Measurements from ENCODE around the gene CPNE5.
"Not testable (repeated sequence)": the region's sequence is repeated elsewhere in the genome, so short reads cannot be mapped to it uniquely, and the experiment has no call there.

The CPNE5 gene

DNA sequence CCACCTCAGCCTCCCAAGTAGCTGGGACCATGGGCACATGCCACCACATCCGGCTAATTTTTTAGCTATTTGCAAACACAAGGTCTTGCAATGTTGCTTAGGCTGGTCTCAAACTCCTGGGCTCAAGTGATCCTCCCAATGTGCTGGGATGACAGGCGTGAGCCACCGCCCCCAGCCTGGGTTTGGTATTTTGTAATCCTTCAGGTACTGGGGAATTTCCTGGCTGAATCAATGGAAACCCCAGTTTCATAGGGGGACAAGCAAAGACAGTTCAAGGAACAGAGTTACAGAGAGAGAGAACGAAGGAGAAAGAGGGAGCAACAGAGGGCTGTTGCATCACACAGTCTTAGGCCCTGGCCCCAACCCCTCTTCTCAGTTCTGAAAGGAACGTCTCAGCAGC lies 105.9 kb downstream of the CPNE5 start:
- in situ Hi-C loops (cut with HindIII; ENCODE audit: low sequenced_read_pairs): no loop called here

DNA sequence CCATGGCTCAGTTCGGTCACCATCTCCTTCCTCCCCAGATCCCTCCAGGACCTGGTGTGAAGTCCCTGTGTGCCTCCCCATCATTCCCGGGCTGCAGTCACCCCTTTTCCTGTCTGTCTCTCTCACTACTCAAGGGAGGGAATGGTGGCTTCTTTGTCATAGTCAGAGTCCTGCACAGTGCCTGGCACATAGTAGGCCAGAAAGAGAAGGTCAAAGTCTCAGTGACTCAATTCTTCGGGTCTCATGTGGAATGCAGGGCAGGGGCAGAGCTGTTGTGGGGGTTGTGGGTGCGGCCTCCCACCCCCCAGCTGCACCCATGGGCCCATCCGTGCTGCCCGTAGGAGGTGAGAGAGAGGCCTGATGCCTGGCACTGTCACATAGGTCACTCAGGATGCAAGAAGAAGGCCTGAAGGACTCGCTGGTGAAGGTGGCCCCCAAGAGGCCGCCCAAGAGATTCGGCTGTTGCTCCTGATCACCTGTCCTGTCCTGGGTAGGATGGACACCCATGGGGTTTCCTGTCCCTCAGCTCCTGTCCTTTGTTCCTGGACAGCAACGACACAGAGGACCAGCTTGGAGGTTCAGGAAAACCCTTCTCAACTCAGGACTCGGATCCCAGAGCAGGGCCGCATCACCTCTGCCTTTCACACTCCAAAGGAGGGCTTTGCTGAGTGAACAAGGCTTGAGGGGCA lies 107.5 kb downstream of the CPNE5 start:
- in situ Hi-C loops (cut with HindIII; ENCODE audit: low sequenced_read_pairs): no loop called here

DNA sequence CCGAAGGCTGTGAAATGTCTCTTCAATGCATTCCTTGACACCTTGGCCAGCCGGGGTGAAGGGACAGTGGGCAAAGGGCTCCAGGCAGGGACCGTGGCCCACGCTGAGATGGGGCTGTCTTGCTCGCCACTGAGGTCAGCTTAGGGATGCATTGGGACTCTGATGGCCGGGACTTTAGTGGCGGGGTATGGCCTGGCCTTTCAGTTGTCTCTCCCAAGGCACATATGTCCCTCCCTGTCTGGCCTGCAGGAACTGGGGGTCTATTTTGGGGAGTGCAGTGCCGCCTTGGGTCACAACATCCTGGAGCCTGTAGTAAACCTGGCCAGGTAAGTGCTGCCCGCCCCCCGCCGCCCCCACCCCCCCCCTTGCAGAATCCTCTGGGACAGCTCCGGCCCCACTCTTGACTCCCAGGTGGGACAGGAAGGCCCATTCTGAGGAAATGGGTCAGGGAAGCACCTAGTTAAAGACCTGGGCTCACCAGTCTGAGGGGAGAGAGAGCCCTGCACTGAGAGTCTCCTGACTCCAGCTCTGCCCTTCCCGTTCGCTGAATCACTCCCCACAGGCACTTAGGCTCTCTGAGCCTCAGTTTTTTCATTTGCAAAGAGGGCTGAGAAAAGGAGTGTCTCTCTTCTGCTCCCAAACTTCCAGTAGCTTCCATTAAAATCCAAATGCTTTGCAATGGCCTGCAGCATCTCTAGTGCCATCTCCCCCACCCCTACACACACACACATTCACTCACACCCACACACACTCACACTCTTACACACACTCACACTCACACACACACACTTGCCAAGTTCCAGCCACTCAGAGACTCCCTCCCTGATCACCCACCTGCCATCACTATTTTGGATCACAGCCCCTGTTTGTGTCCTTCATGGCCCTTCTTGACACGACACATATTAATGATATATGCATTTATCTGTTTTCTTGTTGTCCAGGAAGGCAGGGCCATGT lies 108.5 kb downstream of the CPNE5 start:
- in situ Hi-C loops (cut with HindIII; ENCODE audit: low sequenced_read_pairs): no loop called here

DNA sequence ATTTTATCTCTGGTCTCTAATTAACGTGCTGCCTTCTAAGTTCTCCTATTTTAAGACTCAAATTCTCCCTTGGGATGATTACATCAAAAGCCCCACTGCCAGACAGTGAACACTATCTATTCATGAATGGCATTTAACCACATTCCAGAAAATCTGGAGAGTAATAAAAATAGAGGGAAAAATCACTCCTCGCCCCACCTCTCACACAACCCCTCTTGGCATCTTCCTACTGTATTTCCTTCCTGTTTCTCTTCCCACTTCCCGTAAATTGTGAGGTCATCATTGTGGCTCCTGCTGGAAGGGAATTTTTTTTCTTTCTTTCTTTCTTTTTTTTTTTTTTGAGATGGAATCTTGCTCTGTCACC lies 110.1 kb downstream of the CPNE5 start:
- in situ Hi-C loops (cut with HindIII; ENCODE audit: low sequenced_read_pairs): no loop called here

DNA sequence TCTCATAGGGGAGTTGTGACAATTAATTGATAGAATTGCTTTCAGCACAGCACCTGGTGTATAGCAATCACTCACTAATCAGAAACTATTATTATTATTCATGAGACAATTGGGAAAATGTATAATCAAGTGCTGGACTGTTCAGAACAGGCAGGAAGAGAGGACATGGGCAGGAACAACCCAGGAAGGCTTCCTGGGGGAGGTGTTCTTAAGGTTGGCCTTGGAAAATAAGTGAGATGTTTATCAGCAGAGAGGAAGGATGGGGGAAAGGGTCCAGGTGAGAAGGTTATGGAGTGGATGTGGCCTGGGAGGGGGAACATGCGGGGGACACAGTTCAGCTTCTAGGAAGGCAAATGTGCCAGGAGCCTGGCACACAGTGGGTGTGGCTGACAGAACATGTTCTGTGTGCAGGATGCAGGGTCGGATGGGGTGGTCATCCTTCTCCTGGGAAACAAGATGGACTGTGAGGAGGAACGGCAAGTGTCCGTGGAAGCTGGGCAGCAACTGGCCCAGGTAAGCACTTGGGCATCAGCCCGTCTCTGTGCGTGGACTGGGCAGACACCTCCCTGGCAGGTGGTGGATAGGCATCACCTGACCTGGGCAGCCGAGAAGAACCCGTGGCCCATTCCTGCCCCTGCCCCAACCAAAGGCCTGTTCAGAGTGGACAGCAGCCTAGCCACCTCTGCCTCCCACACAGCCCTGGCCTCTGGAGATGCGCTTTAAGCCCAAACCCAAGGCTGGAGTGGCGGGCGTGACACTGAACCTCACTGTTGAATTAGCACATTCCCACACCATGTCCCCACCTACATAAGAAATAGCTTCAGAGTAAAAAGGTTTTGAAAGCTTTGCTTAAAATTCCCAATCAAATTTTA lies 110.7 kb downstream of the CPNE5 start:
- in situ Hi-C loops (cut with HindIII; ENCODE audit: low sequenced_read_pairs): no loop called here

DNA sequence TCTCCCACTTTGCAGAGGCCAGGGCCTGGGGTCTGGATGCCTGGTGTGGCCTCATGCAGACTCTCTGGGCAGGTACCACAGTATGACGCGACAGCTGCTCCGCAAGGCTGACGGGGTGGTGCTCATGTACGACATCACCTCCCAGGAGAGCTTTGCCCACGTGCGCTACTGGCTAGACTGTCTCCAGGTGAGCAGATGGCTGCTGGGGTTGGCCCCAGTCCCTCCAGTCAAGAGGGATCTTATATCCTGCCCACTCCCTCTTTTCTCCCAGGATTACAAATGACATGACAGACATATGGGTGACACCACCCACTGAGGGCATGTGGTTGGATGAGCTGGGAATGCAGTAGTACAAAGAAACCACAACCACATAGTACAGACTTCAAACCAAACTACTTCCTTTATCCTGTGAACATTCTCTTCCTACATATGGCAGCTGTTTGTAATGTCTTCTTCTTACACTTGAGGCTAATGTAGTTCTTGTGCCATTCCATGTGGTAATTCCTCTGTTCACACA lies 111.7 kb downstream of the CPNE5 start:
- in situ Hi-C loops (cut with HindIII; ENCODE audit: low sequenced_read_pairs): no loop called here

DNA sequence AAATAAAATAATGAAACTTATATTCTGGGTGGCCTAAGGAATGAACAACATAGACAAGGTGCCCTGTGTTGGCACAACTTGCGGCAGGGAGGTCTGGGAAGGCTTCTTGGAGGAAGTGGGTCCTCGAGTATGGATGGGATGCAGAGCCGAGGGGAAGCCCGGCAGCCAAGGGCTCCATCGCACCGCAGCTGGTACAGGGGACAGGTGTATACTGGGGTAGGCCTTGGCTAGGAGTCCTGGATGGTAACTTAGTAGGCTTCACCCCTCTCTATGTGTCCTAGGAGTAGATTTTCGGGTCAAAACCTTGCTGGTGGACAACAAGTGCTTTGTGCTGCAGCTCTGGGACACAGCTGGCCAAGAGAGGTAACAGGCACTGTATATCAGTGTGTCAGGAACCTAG lies 113.7 kb downstream of the CPNE5 start:
- in situ Hi-C loops (cut with HindIII; ENCODE audit: low sequenced_read_pairs): no loop called here

DNA sequence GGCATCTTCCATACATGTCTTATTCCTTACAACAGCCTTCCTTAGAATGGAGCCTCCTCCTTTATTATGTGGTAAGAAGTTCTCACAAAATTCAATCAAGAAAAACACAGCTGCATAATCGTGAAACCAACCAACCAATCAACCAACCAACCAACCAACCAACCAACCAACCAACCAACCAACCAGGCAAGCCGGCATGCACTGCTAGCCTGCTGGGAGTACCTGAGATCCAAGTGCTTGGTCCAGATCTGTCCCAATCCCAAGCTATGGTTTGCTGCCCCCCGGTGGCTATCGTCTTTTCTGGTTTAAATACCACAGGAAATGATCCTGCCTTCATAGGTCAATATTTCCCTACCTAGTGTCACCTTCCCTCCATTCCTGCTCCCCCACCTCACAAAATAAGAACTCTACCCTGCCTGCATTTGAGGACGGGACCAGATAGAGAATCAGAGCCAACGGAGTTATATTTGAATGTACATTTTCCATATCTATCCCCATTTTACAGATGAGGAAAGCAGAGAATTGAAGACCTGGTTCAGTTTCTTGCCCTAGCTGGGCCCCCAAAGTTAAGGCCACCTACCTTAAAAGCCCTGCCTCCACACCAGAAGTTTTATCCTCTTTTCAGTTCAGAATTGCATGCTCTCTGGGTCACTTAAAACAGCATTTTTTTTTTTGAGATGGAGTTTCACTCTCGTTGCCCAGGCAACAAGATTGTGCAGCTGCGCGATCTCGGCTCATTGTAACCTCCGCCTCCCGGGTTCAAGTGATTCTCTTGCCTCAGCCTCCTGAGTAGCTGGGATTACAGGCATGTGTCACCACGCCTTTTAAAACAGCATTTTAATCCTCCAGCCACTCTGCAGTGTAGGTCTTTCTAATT lies 114.5 kb downstream of the CPNE5 start:
- in situ Hi-C loops (cut with HindIII; ENCODE audit: low sequenced_read_pairs): no loop called here

DNA sequence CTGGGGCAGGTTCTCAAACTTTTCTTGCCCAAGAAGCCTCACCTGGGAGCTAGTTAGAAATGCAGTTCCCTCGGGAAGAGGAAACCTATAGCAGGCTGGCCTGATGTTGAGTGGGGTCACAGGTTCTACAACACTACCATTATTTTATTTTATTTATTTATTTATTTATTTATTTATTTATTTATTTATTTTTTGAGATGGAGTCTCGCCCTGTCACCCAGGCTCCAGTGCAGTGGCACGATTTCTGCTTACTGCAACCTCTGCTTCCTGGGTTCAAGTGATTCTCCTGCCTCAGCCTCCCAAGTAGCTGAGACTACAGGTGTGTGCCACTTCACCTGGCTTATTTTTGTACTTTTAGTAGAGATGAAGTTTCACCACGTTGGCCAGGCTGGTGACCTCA lies 115.3 kb downstream of the CPNE5 start:
- in situ Hi-C loops (cut with HindIII; ENCODE audit: low sequenced_read_pairs): not testable (repeated sequence)

DNA sequence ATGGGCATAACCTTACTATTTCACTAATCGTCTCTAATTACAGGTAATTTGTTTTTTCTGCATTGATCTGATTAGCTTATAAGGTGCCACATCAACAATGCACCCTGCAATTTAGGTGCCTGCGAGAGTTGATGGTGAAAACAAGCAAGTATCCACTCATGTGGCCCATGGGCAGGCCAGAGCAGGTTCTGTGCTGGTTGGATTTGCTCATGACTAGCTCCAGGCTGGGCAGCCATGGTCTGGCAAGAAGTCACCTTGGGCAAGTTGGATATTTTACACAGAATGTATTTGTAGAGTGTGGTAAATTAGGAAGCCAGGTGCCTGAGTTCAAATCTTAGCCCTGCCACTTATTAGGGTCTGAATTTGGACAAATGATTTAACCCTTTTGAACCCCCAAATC lies 116.4 kb downstream of the CPNE5 start:
- in situ Hi-C loops (cut with HindIII; ENCODE audit: low sequenced_read_pairs): no loop called here

DNA sequence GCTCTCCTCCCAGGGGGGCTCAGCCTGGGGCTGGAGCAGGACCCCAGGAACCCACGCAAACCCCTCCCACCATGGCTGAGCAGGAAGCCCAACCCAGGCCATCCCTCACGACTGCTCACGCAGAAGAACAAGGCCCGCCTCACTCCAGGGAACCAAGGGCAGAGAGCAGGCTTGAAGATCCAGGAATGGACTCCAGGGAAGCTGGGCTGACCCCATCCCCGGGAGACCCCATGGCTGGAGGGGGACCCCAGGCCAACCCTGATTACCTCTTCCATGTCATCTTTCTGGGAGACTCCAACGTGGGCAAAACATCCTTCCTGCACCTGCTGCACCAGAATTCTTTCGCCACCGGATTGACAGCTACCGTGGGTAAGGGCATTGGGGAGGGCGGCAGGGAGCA lies 116.9 kb downstream of the CPNE5 start:
- in situ Hi-C loops (cut with HindIII; ENCODE audit: low sequenced_read_pairs): no loop called here

DNA sequence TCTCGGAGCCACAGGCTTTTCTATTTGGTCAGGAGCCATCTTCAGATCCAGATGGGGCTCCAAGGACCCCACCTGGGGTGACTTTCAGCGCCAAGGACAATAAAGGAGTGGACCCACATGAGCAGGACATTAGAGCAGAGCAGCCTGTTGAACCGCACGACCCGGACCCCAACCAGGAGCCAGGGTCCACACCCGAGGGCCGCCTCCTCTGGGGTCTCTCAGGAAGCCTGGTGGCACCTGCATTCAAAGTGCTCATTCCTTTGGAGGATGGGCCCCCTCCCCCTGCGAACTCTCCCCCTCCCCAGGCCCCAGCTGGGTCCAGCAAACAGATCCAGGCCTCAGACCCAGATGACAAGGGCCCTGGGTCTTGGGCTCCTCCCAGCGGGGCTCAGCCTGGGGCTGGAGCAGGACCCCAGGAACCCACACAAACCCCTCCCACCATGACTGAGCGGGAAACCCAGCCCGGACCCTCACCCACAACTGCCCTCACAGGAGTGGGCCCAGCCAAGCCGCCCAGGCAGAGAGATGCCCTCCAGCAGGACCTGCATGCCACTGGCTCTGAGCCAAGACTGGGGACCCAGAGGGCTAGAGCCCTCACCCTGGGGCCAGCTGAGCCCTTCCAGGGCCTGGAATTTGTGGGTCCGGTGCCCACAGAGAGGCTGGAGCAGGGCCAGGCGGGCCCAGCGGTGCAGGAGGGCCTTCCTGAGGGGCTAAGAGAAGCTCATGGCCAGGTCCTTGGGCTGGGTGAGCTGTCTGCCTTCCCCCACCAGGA lies 117.7 kb downstream of the CPNE5 start:
- in situ Hi-C loops (cut with HindIII; ENCODE audit: low sequenced_read_pairs): no loop called here

DNA sequence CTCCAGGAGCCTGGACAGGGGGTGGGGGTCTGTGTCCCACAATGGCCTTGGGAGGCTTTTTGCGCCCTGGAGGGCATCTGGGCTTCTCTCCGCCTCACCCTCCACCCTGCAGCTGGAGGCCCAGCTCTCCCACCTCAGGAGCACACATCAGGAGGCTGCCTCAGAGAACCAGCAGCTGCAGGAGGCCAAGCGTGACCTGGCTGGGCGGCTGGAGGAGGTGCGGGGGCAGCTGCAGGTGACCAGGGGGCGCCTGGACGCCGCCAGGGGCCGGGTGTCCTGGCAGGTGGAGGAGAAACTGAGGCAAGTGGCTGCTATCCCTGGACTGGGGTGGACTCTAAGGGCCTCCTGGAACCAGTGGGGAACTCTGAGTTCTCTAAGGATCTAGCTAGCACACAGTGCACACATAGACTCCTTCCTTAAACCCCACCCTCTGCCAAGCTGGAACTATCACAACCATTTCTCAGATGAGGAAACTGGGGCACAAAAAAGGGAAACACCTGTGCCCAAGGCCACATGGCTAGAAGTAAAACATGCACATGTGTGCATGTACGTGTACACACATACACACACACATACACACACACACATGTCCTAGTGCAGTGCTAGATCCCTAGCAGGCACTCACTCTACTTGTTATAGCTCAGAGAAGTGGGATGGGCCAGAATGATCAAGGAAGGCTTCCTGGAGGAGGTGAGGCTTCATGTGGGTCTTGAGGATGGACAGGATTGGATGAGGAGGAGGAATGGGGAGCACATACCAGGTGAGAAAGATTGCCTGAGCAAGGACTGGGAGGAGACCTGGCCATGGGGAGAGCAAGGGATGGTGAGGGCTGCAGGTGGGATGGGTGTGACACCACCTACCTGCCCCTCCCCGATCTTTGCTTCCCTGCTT lies 118.7 kb downstream of the CPNE5 start:
- in situ Hi-C loops (cut with HindIII; ENCODE audit: low sequenced_read_pairs): no loop called here

DNA sequence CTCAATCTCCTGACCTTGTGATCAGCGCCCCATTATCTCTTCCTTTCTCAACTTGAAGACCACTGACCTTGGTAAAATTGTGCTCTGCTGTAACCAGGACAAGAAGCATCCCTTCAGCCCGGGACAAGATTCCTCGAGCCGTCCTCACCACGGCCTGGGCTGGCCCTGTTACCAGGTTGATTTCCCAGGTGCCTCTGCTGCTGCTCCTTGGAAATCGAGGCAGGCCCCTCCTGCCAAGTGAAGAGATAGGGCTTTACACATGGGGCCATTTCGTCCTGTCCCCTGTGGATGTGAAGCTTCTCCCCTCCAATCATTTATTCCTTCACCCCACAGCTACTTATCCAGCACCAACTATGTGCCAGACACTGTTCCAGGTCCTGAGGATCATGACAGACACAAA lies 120.1 kb downstream of the CPNE5 start:
- in situ Hi-C loops (cut with HindIII; ENCODE audit: low sequenced_read_pairs): no loop called here

DNA sequence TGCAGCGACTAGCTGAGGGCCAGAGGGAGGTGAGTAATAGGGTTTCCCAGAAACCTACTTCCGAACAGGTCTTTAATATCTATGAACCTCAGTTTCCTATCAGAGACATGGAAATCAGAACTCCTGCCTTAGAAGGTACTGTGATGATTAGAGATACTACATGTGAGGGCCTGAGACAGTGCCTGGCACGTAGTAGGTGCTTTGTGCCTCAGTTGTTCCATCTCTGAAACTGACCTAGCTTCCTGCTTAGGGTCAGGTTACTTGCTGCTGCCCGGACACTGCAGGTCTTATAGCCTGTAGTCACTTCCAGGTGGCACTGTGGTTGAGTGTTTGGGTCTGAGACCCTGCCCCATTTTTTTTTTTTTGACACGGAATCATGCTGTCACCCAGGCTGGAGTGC lies 120.7 kb downstream of the CPNE5 start:
- in situ Hi-C loops (cut with HindIII; ENCODE audit: low sequenced_read_pairs): no loop called here

DNA sequence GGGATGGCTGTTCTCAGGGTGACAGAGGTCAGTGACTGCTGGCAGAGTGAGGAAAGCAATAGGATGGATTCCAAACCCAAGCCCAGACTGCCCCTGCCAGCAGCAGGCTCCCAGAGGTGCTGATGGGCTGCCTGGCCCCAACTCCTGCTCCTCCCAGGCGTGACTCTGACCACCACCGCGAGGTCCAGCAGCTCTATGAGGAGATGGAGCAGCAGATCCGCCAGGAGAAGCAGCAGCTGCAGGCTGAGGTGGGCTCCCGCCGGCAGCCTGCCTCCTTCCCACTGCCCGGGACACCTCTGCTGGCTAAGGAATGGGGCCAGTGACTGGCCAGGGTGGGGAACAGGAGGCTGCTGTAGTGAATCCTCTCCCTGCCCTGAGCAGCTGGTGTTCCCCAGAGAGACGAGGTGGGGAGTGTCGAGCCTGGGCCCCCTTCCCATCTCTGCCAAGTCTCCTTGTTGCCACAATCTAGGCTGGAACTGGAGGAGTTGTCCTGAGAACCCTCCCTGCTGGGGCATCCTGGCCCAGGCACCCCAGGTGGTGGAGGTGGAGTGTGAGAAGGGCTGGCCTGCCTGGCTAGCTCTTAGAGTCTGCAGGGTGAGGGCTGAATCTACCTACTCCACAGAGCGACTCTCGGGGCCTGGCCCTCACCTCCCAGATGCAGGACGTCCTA lies 121.2 kb downstream of the CPNE5 start:
- in situ Hi-C loops (cut with HindIII; ENCODE audit: low sequenced_read_pairs): no loop called here

DNA sequence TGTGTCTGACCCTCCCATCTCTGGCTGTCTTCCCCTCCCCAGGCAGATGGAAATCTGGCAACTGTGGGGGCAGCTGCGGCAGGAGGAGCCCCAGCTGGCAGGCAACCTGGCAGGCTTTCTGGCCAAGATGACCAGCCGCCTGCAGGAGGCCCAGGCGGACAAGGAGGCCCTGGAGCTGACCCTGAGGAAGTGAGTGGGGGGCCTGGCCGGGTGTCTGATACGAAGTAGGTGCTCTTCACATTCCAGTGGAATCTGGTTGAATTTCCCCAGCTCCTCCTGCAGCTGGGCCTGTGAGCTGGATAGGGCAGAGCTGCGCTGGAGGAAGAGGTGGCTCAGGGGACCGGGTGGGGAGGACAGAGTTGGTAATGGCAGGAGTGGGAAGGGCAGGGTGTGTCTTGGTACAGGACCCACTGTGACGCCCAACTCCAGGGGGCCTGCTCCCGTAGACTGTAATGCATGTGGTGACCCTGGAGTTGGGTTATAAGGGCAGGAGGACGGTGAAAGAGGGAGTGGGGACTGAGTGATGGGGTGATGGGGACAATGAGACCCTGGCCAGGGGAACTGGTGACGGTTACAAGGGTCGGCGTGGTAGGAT lies 121.9 kb downstream of the CPNE5 start:
- in situ Hi-C loops (cut with HindIII; ENCODE audit: low sequenced_read_pairs): no loop called here

Data from endothelial cell of hepatic sinusoid (primary cell).